Coronary artery (tissue), 2 donors: ENCODE data around the gene SLC25A21.
"Not testable (repeated sequence)": the region's sequence is repeated elsewhere in the genome, so short reads cannot be mapped to it uniquely, and the experiment has no call there.

ENCODE experiments used
- DNase-seq: peaks from one replicate; pipeline ENCODE4 v3.0.0-alpha.2; 2017; ENCODE audit warnings: low spot score
- H3K27ac ChIP-seq, 2 donors: fragments of 200-600 bp; sonication (generic); one replicate each; pipeline ENCODE4 v1.5.1; 2016 to 2019
- H3K4me3 ChIP-seq: fragments of 200-600 bp; sonication (generic); 2 replicates; pipeline ENCODE4 v1.5.1; 2016; ENCODE audit warnings: mild to moderate bottlenecking, moderate library complexity
- CTCF ChIP-seq: fragments of 200-600 bp; sonication (generic); IDR thresholded peaks from one replicate; pipeline ENCODE4 v1.5.1; 2019; ENCODE audit warnings: antibody characterized with exemption

The SLC25A21 gene

GRCh38 chr14:37168721-37169120 is 3.7 kb downstream of the SLC25A21 start:
- no peak for DNase-seq

GRCh38 chr14:37167151-37168047 is 5.0 kb downstream of the SLC25A21 start:
- no peak overlapping the region for H3K4me3 ChIP-seq
- H3K27ac ChIP-seq = no peak overlapping the region
- TF ChIP-seq CTCF = no peak
- DNase-seq = no peak

More at GRCh38 chr14:37168721-37169120, 3.7 kb downstream of the SLC25A21 start:
- Histone ChIP-seq H3K4me3 (no peak overlapping the region), H3K27ac (no peak overlapping the region)
- no peak for TF ChIP-seq CTCF

- no peak overlapping the region for H3K4me3 ChIP-seq
- no peak for DNase-seq
- TF ChIP-seq CTCF = no peak
- H3K27ac ChIP-seq = no peak overlapping the region
Observed at GRCh38 chr14:37165794-37166193, 6.6 kb downstream of the SLC25A21 start.

GRCh38 chr14:37162307-37162706 is 10.1 kb downstream of the SLC25A21 start:
- not testable (repeated sequence) for H3K4me3 ChIP-seq

GRCh38 chr14:37157987-37158386 is 14.4 kb downstream of the SLC25A21 start:
- DNase-seq = no peak
- Histone ChIP-seq H3K4me3 (no peak overlapping the region), H3K27ac (no peak overlapping the region)
- no peak for TF ChIP-seq CTCF

More at GRCh38 chr14:37162307-37162706, 10.1 kb downstream of the SLC25A21 start:
- not testable (repeated sequence) for DNase-seq, H3K27ac ChIP-seq

GRCh38 chr14:37153483-37153882 is 18.9 kb downstream of the SLC25A21 start:
- TF ChIP-seq CTCF = no peak

GRCh38 chr14:37153005-37153404 is 19.4 kb downstream of the SLC25A21 start:
- no peak for TF ChIP-seq CTCF
- no peak overlapping the region for H3K4me3 ChIP-seq
- H3K27ac ChIP-seq = no peak overlapping the region
- no peak for DNase-seq

More at GRCh38 chr14:37153483-37153882, 18.9 kb downstream of the SLC25A21 start:
- H3K4me3 ChIP-seq = no peak overlapping the region
- no peak overlapping the region for H3K27ac ChIP-seq
- DNase-seq = no peak
